Stimulated activated CD4-positive, alpha-beta T cell treated with anti-CD3 and anti-CD28 coated beads, Interleukin-4, amount 100 ng/mL, for 24 hours (primary cell): ENCODE results near the gene KERA.

Experiments used
- DNase-seq: peaks from one replicate; pipeline ENCODE4 v3.0.0-alpha.2; 2020

KERA gene

DNA sequence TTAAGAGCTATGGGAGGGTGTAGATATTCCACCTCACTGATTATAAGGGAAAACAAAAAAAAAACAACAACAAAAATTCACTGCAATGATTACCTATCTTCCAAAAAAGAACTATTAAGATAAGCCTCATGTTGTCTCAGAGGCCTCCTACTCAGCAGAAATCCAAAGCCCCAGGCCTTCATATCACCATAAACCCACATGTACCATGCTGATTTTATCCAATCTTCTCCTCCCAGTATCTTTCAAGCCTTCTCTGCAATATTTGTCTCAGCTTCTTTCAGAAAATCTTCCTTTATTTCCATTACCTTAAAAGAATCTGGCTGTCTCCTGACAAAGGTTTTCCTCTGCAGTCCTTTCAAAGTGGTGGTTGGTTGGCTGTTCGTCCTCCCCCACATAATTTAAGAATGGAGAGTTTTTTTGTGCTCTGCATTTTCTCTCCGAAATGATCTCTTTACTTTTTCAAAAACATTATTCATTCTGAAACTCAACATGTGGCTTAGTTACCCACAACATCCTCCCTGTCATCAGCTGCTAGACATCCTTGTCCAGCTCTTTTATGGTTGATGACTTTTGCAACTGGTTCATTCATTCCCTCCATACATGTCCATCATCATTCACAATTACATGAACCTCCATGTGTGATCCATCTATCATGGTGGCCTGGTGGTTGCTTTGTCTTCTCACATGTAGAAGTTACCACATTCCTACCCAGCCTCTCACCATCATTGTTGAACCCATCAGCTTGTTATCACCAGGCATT is 50.1 kb downstream of the KERA start:
- DNase-seq: no peak

DNA sequence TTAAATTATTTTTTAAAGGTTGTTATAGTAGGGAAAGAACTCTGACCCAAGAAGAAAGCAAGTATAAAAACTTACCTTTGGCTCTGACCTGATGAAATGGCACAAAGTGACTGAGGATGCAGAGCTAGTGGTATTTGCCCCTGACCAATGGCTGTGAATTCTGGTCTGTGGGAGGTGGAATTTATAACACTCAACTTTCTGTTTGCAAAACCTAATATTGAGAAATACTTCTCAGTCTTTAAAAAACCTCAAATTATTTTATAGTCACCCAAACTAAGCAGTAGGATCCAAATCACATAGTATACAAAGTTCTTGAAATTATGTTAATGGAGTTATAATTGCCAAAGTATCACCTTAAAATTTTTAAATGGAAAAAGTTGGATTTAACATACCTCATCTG is 53.0 kb downstream of the KERA start, which contains the start of gene EPYC:
Gene EPYC, minus strand, starts transcription at position 101 of the 400 bp plus-strand sequence. CDS start 2,407 bp downstream, outside the sequence.
- no peak for DNase-seq

DNA sequence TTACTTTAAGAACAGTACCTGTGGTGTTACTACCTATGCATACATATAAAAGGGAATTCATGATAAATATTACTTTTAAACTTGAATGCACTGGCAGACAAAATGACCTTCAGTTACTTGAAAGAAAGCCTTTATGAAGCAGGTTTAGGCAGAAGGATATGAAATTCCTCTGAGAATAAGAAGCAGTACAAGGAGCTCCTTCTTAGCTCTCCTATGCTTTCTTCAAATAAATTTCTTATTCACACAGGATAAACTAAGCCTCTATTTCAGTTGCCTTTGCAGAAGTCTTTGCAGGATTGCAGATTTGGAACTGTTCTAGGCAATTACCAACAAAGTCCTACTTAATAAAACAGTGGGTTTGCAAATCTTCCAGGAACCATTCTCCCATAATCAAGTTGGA is 54.1 kb downstream of the KERA start:
- no peak for DNase-seq

DNA sequence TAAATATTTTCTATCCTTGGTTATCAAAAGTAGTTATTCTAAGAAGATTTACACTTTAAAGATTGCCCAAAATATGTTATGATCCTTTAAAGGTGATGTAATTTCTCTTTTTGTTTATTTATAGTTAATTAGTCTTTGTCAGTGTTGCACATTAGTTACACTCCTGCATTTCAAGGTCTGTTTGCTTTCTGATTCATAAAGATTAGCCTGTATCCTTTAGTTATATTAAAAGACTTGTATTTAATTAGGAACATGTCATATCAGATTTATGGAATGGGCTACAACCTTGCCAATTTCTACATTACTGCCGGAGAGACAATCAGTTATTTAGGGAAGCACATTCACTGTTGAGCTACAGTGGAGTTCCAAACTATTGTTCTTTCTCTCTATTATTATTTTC is 56.5 kb downstream of the KERA start:
- DNase-seq: no peak
